Liver (tissue), 9 donors: Measurements from ENCODE around the gene PKDREJ. TPM values are rescaled to one million over a fixed set of nuclear protein-coding genes. Genes with fewer than 3 reads are reported as not detected.

ENCODE experiments used
- DNase-seq: peaks from one replicate; pipeline ENCODE4 v3.0.0-alpha.2; 2017; ENCODE audit warnings: low spot score
- H3K27ac ChIP-seq, 2 donors: one replicate each; pipeline ENCODE4 v1.7.0; 2013; ENCODE audit warnings: inconsistent platforms in 2 of 2, low read length in 2 of 2, control low read depth in 1 of 2, low read depth in 1 of 2, mild to moderate bottlenecking in 1 of 2
- H3K27me3 ChIP-seq, 4 donors: one replicate each; pipeline versions ENCODE4 v1.6.1 to v1.7.0; 2013; ENCODE audit warnings: low read length in 3 of 4, inconsistent platforms in 1 of 4, mild to moderate bottlenecking in 1 of 4, moderate library complexity in 1 of 4; ENCODE audit not compliant: control insufficient read depth in 4 of 4, insufficient read depth in 4 of 4
- H3K36me3 ChIP-seq, 4 donors: one replicate each; pipeline versions ENCODE4 v1.6.1 to v1.7.0; 2013; ENCODE audit warnings: low read length in 3 of 4, mild to moderate bottlenecking in 3 of 4, low read depth in 1 of 4, moderate library complexity in 1 of 4; ENCODE audit not compliant: control insufficient read depth in 4 of 4, insufficient read depth in 3 of 4
- H3K4me1 ChIP-seq, 4 donors: one replicate each; pipeline versions ENCODE4 v1.6.1 to v1.7.0; 2013; ENCODE audit warnings: low read length in 3 of 4, mild to moderate bottlenecking in 3 of 4, moderate library complexity in 1 of 4; ENCODE audit not compliant: control insufficient read depth in 4 of 4, insufficient read depth in 4 of 4
- H3K4me3 ChIP-seq, 3 donors: one replicate each; pipeline versions ENCODE4 v1.6.1 to v1.7.0; 2013; ENCODE audit warnings: low read length in 3 of 3, control low read depth in 1 of 3, low read depth in 1 of 3, mild to moderate bottlenecking in 1 of 3
- H3K9ac ChIP-seq, 2 donors: one replicate each; pipeline ENCODE4 v1.7.0; 2013; ENCODE audit warnings: low read length in 2 of 2, mild to moderate bottlenecking in 2 of 2, moderate library complexity in 2 of 2, control low read depth in 1 of 2, low read depth in 1 of 2
- H3K9me3 ChIP-seq, 4 donors: one replicate each; pipeline versions ENCODE4 v1.6.1 to v1.7.0; 2013; ENCODE audit warnings: low read length in 3 of 4; ENCODE audit not compliant: control insufficient read depth in 4 of 4
- EGR1 ChIP-seq, 2 donors: IDR thresholded peaks; 2 replicates each; pipeline ENCODE4 v1.6.1; 2016 to 2018; ENCODE audit warnings: antibody characterized with exemption in 2 of 2, low read depth in 2 of 2
- FOXA1 ChIP-seq: IDR thresholded peaks from 2 replicates; pipeline ENCODE4 v1.6.1; 2016; ENCODE audit warnings: antibody characterized with exemption
- FOXA2 ChIP-seq: IDR thresholded peaks from 2 replicates; pipeline ENCODE4 v1.6.1; 2016; ENCODE audit warnings: antibody characterized with exemption
- GABPA ChIP-seq, 2 donors: IDR thresholded peaks in 1 of 2; conservative IDR thresholded peaks in 1 of 2; 2 replicates each; pipeline ENCODE4 v1.6.1; 2016; ENCODE audit warnings: antibody characterized with exemption in 2 of 2, mild to moderate bottlenecking in 1 of 2, moderate library complexity in 1 of 2
- HNF4A ChIP-seq, 2 donors: conservative IDR thresholded peaks; 2 replicates each; pipeline ENCODE4 v1.6.1; 2016; ENCODE audit warnings: antibody characterized with exemption in 2 of 2, mild to moderate bottlenecking in 2 of 2
- HNF4G ChIP-seq: IDR thresholded peaks from 2 replicates; pipeline ENCODE4 v1.6.1; 2016; ENCODE audit warnings: antibody characterized with exemption
- JUND ChIP-seq, 2 donors: IDR thresholded peaks; 2 replicates each; pipeline ENCODE4 v1.6.1; 2016; ENCODE audit warnings: antibody characterized with exemption in 2 of 2
- NR2F2 ChIP-seq: IDR thresholded peaks from 2 replicates; pipeline ENCODE4 v1.6.1; 2016; ENCODE audit warnings: antibody characterized with exemption
- RAD21 ChIP-seq, 2 donors: IDR thresholded peaks; 2 replicates each; pipeline ENCODE4 v1.6.1; 2016; ENCODE audit warnings: antibody characterized with exemption in 2 of 2, mild to moderate bottlenecking in 2 of 2
- RXRA ChIP-seq, 2 donors: IDR thresholded peaks; 2 replicates each; pipeline ENCODE4 v1.6.1; 2017 to 2018; ENCODE audit warnings: antibody characterized with exemption in 2 of 2, mild to moderate bottlenecking in 1 of 2
- SP1 ChIP-seq: IDR thresholded peaks from 2 replicates; pipeline ENCODE4 v1.6.1; 2018; ENCODE audit warnings: antibody characterized with exemption, mild to moderate bottlenecking
- TAF1 ChIP-seq: conservative IDR thresholded peaks from 2 replicates; pipeline ENCODE4 v1.6.1; 2016; ENCODE audit warnings: antibody characterized with exemption, mild to moderate bottlenecking
- YY1 ChIP-seq: IDR thresholded peaks from 2 replicates; pipeline ENCODE4 v1.6.1; 2016; ENCODE audit warnings: antibody characterized with exemption, mild to moderate bottlenecking
- WGBS: extraction: QIAGEN DNeasy Blood & Tissue Kit; methylation state at CpG from one replicate; pipeline ENCODE4 v1.1.7; 2013; 5-methylcytosine and 5-hydroxymethylcytosine counted together
- polyA plus RNA-seq, 2 donors: library from polyadenylated mRNA; stranded (reverse) in 1 of 2; unstranded in 1 of 2; fragments of 200-250 nt in 1 of 2; fragments of >200 nt in 1 of 2; fragmentation: Nextera tagmentation in 1 of 2; extraction: Ambion mirVana in 1 of 2; gene quantifications; one replicate each; pipeline versions ENCODE4 v1.2.1 to v1.2.3, GENCODE V29; 2013 to 2015
- total RNA-seq, 2 donors: library from RNA; depleted of rRNA; stranded (reverse); fragments of >200 nt; gene quantifications; one replicate each; pipeline ENCODE4 v1.2.3, GENCODE V29; 2014
- TF ChIP-seq, protein P1 (sequence below): IDR thresholded peaks from 2 replicates; pipeline ENCODE4 v1.6.1; 2016; ENCODE audit warnings: antibody characterized with exemption
- TF ChIP-seq, protein P2 (sequence below): fragments of 150-350 bp; IDR thresholded peaks from 2 replicates; pipeline ENCODE4 v1.5.1; 2017; ENCODE audit warnings: improper control_type of control experiment, low read depth, low read length; ENCODE audit not compliant: missing input control
- TF ChIP-seq, protein P3 (sequence below): IDR thresholded peaks from 2 replicates; pipeline ENCODE4 v1.6.1; 2016; ENCODE audit warnings: antibody characterized with exemption
- TF ChIP-seq, protein P4 (sequence below): IDR thresholded peaks from 2 replicates; pipeline ENCODE4 v1.6.1; 2016; ENCODE audit warnings: antibody characterized with exemption, mild to moderate bottlenecking
- TF ChIP-seq, protein P5 (sequence below): IDR thresholded peaks from 2 replicates; pipeline ENCODE4 v1.6.1; 2016; ENCODE audit warnings: antibody characterized with exemption
- donor health status: healthy.
- donor health status: healthy.
- donor health status: healthy.
- donor health status: healthy.
- donor health status: healthy.

PKDREJ gene
- total and polyA plus RNA-seq, 4 donors: under 0.01 to 0.05 (median 0.02) TPM

DNA sequence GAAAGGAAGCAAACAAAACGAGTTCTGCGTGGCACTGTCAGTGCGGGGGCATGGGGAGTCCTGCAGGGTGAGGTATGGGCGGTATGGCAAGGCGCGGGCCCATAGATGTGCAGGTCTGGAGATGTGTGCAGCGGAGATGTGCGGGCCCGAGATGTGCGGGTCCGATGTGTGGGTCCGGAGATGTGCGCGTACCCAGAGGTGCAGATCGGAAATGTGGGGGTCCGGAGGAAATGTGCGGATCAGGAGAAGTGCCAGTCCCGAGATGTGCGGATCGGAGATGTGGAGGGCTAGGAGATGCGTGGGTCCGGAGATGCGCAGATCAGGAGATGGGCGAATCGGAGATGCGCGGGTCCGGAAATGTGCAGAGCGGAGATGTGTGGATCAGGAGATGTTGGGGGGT, 49.0 kb downstream of the PKDREJ start:
- Histone ChIP-seq H3K9ac (no peak overlapping the region), H3K36me3 (peaks cover 16 to 62% (median 48%) of the 10 kb centered on the region in 4 donors), H3K27ac (no peak overlapping the region), H3K27me3 (no peaks in the 10 kb centered on the region), H3K9me3 (no peaks in the 10 kb centered on the region), H3K4me1 (no peaks in the 10 kb centered on the region), H3K4me3 (no peak overlapping the region)
- TF ChIP-seq RAD21 (IDR thresholded peaks at IDR 0.05): no peak
- TF ChIP-seq GABPA (IDR thresholded peaks at IDR 0.05 in 1 of 2, conservative IDR thresholded peaks at IDR 0.05 in 1 of 2): no peak
- TF ChIP-seq RXRA (IDR thresholded peaks at IDR 0.05): no peak
- TF ChIP-seq JUND (IDR thresholded peaks at IDR 0.05): no peak
- TF ChIP-seq HNF4G: no peak
- TF ChIP-seq NR2F2: no peak
- TF ChIP-seq, protein P1, sequence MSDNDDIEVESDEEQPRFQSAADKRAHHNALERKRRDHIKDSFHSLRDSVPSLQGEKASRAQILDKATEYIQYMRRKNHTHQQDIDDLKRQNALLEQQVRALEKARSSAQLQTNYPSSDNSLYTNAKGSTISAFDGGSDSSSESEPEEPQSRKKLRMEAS: no peak
- TF ChIP-seq EGR1 (IDR thresholded peaks at IDR 0.05; ENCODE audit: low read depth in 2 of 2): no peak
- no peak for TF ChIP-seq FOXA1
- TF ChIP-seq, protein P2, sequence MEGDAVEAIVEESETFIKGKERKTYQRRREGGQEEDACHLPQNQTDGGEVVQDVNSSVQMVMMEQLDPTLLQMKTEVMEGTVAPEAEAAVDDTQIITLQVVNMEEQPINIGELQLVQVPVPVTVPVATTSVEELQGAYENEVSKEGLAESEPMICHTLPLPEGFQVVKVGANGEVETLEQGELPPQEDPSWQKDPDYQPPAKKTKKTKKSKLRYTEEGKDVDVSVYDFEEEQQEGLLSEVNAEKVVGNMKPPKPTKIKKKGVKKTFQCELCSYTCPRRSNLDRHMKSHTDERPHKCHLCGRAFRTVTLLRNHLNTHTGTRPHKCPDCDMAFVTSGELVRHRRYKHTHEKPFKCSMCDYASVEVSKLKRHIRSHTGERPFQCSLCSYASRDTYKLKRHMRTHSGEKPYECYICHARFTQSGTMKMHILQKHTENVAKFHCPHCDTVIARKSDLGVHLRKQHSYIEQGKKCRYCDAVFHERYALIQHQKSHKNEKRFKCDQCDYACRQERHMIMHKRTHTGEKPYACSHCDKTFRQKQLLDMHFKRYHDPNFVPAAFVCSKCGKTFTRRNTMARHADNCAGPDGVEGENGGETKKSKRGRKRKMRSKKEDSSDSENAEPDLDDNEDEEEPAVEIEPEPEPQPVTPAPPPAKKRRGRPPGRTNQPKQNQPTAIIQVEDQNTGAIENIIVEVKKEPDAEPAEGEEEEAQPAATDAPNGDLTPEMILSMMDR: no peak
- TF ChIP-seq, protein P3, sequence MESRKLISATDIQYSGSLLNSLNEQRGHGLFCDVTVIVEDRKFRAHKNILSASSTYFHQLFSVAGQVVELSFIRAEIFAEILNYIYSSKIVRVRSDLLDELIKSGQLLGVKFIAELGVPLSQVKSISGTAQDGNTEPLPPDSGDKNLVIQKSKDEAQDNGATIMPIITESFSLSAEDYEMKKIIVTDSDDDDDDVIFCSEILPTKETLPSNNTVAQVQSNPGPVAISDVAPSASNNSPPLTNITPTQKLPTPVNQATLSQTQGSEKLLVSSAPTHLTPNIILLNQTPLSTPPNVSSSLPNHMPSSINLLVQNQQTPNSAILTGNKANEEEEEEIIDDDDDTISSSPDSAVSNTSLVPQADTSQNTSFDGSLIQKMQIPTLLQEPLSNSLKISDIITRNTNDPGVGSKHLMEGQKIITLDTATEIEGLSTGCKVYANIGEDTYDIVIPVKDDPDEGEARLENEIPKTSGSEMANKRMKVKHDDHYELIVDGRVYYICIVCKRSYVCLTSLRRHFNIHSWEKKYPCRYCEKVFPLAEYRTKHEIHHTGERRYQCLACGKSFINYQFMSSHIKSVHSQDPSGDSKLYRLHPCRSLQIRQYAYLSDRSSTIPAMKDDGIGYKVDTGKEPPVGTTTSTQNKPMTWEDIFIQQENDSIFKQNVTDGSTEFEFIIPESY: no peak
- no peak for TF ChIP-seq FOXA2
- TF ChIP-seq, protein P4, sequence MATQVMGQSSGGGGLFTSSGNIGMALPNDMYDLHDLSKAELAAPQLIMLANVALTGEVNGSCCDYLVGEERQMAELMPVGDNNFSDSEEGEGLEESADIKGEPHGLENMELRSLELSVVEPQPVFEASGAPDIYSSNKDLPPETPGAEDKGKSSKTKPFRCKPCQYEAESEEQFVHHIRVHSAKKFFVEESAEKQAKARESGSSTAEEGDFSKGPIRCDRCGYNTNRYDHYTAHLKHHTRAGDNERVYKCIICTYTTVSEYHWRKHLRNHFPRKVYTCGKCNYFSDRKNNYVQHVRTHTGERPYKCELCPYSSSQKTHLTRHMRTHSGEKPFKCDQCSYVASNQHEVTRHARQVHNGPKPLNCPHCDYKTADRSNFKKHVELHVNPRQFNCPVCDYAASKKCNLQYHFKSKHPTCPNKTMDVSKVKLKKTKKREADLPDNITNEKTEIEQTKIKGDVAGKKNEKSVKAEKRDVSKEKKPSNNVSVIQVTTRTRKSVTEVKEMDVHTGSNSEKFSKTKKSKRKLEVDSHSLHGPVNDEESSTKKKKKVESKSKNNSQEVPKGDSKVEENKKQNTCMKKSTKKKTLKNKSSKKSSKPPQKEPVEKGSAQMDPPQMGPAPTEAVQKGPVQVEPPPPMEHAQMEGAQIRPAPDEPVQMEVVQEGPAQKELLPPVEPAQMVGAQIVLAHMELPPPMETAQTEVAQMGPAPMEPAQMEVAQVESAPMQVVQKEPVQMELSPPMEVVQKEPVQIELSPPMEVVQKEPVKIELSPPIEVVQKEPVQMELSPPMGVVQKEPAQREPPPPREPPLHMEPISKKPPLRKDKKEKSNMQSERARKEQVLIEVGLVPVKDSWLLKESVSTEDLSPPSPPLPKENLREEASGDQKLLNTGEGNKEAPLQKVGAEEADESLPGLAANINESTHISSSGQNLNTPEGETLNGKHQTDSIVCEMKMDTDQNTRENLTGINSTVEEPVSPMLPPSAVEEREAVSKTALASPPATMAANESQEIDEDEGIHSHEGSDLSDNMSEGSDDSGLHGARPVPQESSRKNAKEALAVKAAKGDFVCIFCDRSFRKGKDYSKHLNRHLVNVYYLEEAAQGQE: no peak
- TF ChIP-seq HNF4A (conservative IDR thresholded peaks at IDR 0.05): no peak
- TF ChIP-seq TAF1: no peak
- TF ChIP-seq SP1: no peak
- no peak for TF ChIP-seq YY1
- TF ChIP-seq, protein P5, sequence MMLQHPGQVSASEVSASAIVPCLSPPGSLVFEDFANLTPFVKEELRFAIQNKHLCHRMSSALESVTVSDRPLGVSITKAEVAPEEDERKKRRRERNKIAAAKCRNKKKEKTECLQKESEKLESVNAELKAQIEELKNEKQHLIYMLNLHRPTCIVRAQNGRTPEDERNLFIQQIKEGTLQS: no peak
- DNase-seq: no peak
- WGBS: 98% methylated on average over 29 of the region's 29 CpGs
